Prostate gland (tissue), 2 donors: ENCODE results near the gene SEC23A. TPM values are rescaled to one million over a fixed set of nuclear protein-coding genes. Genes with fewer than 3 reads are reported as not detected.
"Not testable (repeated sequence)": the region's sequence is repeated elsewhere in the genome, so short reads cannot be mapped to it uniquely, and the experiment has no call there.

Experiments
- DNase-seq: peaks from one replicate; pipeline ENCODE4 v3.0.0-alpha.2; 2019; ENCODE audit warnings: low spot score
- H3K27ac ChIP-seq, 2 donors: fragments of 200-600 bp; sonication (generic); 2 replicates each; pipeline ENCODE4 v1.5.1; 2017 to 2019
- H3K27me3 ChIP-seq: fragments of 200-600 bp; sonication (generic); replicated peaks from 2 replicates; pipeline ENCODE4 v1.5.1; 2019; ENCODE audit not compliant: insufficient read depth
- H3K36me3 ChIP-seq, 2 donors: fragments of 200-600 bp; sonication (generic); 1 replicate in 1 of 2; 2 replicates in 1 of 2; pipeline versions ENCODE4 v1.5.1 to v1.8.1; 2017 to 2019
- H3K4me1 ChIP-seq: fragments of 200-600 bp; sonication (generic); replicated peaks from 2 replicates; pipeline ENCODE4 v1.5.1; 2019
- H3K4me3 ChIP-seq, 2 donors: fragments of 200-600 bp; sonication (generic); 2 replicates each; pipeline ENCODE4 v1.5.1; 2017 to 2019
- H3K9me3 ChIP-seq: fragments of 200-600 bp; sonication (generic); 2 replicates; pipeline ENCODE4 v1.5.1; 2017
- CTCF ChIP-seq, 4 experiments: fragments of 200-600 bp in 2 of 4; fragments of 450-650 bp in 2 of 4; sonication (generic) in 2 of 4; IDR thresholded peaks; 1 replicate in 3 of 4; 2 replicates in 1 of 4; pipeline ENCODE4 v1.5.1; 2016 to 2019; ENCODE audit warnings: antibody characterized with exemption in 4 of 4, mild to moderate bottlenecking in 2 of 4, moderate library complexity in 2 of 4
- POLR2A ChIP-seq: fragments of 450-650 bp; IDR thresholded peaks from one replicate; pipeline ENCODE4 v1.6.1; 2016; ENCODE audit warnings: antibody characterized with exemption, mild to moderate bottlenecking
- POLR2AphosphoS5 ChIP-seq: sonication (generic); formaldehyde crosslinking; IDR thresholded peaks from one replicate; pipeline ENCODE4 v1.6.1; 2017; ENCODE audit warnings: antibody characterized with exemption
- WGBS: methylation state at CpG from one replicate; pipeline ENCODE4 v1.1.5; 2018; 5-methylcytosine and 5-hydroxymethylcytosine counted together
- intact Hi-C: fragments of 100-400 bp; cut with DNase I; formaldehyde crosslinking; loops from one replicate; pipeline ENCODE4 v1.14.2; 2022
- total RNA-seq, 2 donors: library from RNA; depleted of rRNA; stranded (reverse); fragments of >200 nt; gene quantifications; one replicate each; pipeline ENCODE4 v1.1.0, GENCODE V29; 2016

The SEC23A gene
- total RNA-seq, 2 donors from 2014 or later = 54.7 to 102 TPM

DNA sequence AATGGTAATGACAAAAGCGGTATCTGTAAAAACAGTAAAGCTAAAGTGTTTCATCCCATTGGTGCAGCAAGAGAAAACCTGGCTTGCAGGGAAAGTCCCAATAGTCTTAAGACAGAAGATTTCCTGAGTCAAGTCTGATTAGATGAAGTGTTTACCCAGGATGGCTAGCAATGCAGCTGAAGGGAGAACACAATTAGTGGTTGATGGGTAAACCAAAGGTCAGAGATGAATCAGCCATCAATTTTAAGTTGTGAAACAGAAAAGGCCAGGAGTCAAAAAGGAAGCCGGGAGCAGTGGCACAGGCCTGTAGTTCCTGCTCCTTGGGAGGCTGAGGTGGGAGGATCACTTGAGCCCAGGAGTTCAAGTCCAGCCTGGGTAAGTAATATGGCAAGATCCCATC is 52.6 kb downstream of the SEC23A start:
- DNase-seq = no peak
- WGBS = 94% methylated on average over 2 of the region's 2 CpGs
- no peaks in the 10 kb centered on the region for H3K4me1 ChIP-seq
- no peaks in the 10 kb centered on the region for H3K36me3 ChIP-seq
- H3K27me3 ChIP-seq = no peaks in the 10 kb centered on the region
- H3K4me3 ChIP-seq = no peak overlapping the region
- TF ChIP-seq POLR2AphosphoS5 (no peak), CTCF (IDR thresholded peaks at IDR 0.05) (no peak), POLR2A (no peak)
- intact Hi-C loops = no loop called here
- H3K9me3 ChIP-seq = no peaks in the 10 kb centered on the region
- H3K27ac ChIP-seq = no peak overlapping the region

DNA sequence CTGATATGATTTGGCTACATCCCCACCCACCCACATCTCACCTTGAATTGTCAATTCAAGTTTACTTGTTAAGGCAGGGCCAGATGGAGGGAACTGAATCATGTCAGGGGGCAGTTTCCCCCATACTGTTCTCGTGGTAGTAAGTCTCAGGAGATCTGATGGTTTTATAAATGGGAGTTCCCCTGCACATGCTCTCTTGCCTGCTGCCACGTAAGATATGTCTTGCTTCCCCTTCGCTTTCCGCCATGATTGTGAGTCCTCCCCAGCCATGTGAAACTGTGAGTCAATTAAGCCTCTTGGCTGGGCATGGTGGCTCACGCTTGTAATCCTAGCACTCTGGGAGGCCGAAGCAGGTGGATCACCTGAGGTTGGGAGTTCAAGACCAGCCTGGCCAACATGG is 57.1 kb downstream of the SEC23A start:
- H3K27ac ChIP-seq, intact Hi-C loops, DNase-seq, H3K4me1 ChIP-seq, H3K27me3 ChIP-seq, H3K4me3 ChIP-seq, H3K9me3 ChIP-seq, H3K36me3 ChIP-seq: not testable (repeated sequence)
- WGBS = 97% methylated on average over 6 of the region's 6 CpGs

- TF ChIP-seq CTCF (IDR thresholded peaks at IDR 0.05) (no peak), POLR2AphosphoS5 (no peak), POLR2A (no peak)
- no peaks in the 10 kb centered on the region for H3K36me3 ChIP-seq
- H3K27ac ChIP-seq = no peak overlapping the region
- H3K9me3 ChIP-seq = no peaks in the 10 kb centered on the region
- no peak overlapping the region for H3K4me3 ChIP-seq
- intact Hi-C loops = no loop called here
- no peaks in the 10 kb centered on the region for H3K27me3 ChIP-seq
- H3K4me1 ChIP-seq = no peaks in the 10 kb centered on the region
- 97% methylated on average over 1 of the region's 1 CpG for WGBS
- DNase-seq = no peak
Observed at GRCh38 chr14:39043352-39043943, 59.6 kb downstream of the SEC23A start.

DNA sequence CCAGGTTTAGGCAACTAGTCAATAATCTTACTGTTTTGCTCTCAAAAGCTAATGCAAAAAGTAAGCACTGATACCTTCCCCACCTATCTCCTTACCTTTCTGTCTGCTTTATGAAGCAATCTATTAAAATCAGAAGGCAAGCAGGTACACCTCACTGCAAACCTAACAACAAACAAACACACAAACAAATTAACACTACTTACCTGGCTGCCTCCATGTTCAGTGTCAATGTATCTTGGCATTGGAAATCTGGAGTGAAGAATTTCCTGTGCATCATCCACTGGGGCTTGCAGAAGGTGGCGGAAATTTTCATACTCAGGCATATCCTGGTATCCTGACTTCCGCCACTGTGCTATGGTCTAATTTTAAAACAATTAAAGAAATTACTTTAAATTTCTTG is 62.5 kb downstream of the SEC23A start:
- Histone ChIP-seq H3K4me1 (no peaks in the 10 kb centered on the region), H3K4me3 (no peak overlapping the region), H3K9me3 (no peaks in the 10 kb centered on the region), H3K27ac (no peak overlapping the region), H3K27me3 (no peaks in the 10 kb centered on the region), H3K36me3 (no peaks in the 10 kb centered on the region)
- intact Hi-C loops = no loop called here
- WGBS = 96% methylated on average over 2 of the region's 2 CpGs
- DNase-seq = no peak
- TF ChIP-seq CTCF (IDR thresholded peaks at IDR 0.05) = no peak
- no peak for TF ChIP-seq POLR2A
- no peak for TF ChIP-seq POLR2AphosphoS5

GRCh38 chr14:39038542-39038941 is 64.5 kb downstream of the SEC23A start:
- Histone ChIP-seq H3K4me1 (no peaks in the 10 kb centered on the region), H3K27me3 (no peaks in the 10 kb centered on the region), H3K36me3 (no peaks in the 10 kb centered on the region), H3K9me3 (no peaks in the 10 kb centered on the region), H3K27ac (no peak overlapping the region), H3K4me3 (no peak overlapping the region)
- WGBS = 92% methylated on average over 2 of the region's 2 CpGs
- no peak for TF ChIP-seq POLR2A
- TF ChIP-seq POLR2AphosphoS5 = no peak
- no peak for TF ChIP-seq CTCF (IDR thresholded peaks at IDR 0.05)
- intact Hi-C loops = no loop called here
- no peak for DNase-seq
